GM11168 (cell line): Measurements from ENCODE around the gene TMEM175.

Experiments used
- in situ Hi-C: fragments of 300-500 bp; cut with MboI; formaldehyde crosslinking; loops from one replicate; pipeline ENCODE4 v1.12.0; 2022; ENCODE audit warnings: low sequenced_read_pairs; ENCODE audit not compliant: unreplicated experiment

TMEM175 gene

GRCh38 chr4:986428-986878 lies 54.2 kb downstream of the TMEM175 start:
- in situ Hi-C loops, result no loop called here

- in situ Hi-C loops, result no loop called here
These were observed 54.8 kb downstream of the TMEM175 start, which contains the start of gene IDUA for GRCh38 chr4:986879-987623. TSS of gene IDUA (plus strand) at chr4:987044. CDS start at chr4:987085, 41 bp downstream.

- in situ Hi-C loops, result no loop called here
These were observed 55.6 kb downstream of the TMEM175 start for GRCh38 chr4:987624-988513.

GRCh38 chr4:988726-989721 lies 56.8 kb downstream of the TMEM175 start:
- in situ Hi-C loops, result no loop called here

DNA sequence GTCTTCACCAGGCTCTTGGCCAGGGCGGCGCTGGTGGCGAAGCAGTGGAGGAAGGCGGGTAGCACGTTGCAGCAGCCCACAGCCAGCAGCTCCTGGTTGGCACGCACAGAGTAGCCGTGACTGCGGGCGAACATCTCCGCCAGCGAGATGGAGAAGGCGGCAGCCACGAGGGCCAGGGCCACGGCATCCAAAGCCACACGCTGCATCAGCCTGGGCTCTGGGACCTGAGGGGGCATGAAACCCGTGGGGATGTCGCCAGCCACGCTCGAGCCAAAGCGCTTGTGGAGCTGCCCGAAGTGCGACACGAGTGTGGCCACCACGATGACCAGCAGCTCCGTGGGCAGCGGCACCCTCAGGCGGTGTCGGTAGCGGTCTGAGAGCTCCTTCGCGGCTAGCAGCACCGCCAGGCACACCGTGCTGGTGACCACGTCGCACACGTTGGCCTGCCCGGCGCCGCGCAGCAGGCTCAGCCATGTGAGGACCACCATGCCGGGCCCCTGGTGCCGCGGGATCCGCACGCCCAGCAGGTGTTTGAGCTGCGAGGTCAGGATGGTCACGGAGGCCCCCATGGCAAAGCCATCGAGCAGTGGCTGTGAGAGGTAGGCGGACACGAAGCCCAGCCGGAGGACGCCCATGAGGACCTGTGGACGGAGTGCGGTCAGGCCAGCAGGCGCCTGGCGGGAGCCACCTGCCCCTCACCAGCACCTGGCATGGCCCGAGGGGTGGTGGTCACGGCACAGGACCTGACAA lies 57.6 kb downstream of the TMEM175 start:
- in situ Hi-C loops, result no loop called here

DNA sequence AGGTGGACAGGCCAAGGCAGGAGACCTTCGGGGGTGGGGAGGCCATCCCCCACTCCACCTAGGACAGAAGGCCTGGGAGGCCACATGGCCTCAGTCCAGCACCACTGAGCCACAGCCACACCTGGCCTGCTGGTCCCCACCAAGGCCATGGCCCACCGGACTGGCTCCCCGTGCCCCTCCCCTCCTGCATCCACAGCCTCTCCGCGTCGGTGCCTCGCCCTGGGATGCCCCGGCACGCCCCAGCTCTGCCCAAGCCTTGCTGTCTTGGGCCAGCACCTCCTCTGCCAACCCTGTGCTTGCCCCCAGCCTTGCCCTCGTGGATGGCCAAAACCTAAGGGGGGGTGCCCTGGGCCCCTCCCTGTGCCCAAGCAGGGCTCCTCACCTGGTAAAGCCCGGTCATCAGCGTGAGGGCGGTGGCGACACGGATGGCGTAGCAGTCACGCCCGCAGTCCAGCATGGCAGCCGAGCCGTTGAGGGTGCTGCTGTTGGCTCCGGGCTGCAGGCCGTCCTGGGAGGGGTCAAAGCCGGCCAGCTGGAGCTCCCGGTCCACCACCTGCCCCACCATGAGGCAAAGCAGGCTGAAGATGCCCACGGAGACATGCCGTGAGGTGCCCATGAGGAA lies 58.6 kb downstream of the TMEM175 start:
- in situ Hi-C loops, result no loop called here

GRCh38 chr4:991451-992296 lies 59.4 kb downstream of the TMEM175 start:
- in situ Hi-C loops, result no loop called here

GRCh38 chr4:992297-993110 lies 60.2 kb downstream of the TMEM175 start:
- in situ Hi-C loops, result no loop called here

- in situ Hi-C loops, result no loop called here
These were observed 61.1 kb downstream of the TMEM175 start, which contains the start of gene SLC26A1 for GRCh38 chr4:993111-994029. TSS of gene SLC26A1 (minus strand) at chr4:993404. CDS start at chr4:991703, 1,701 bp downstream.

- in situ Hi-C loops, result no loop called here
These were observed 63.2 kb downstream of the TMEM175 start for GRCh38 chr4:995311-996026.

- in situ Hi-C loops, result no loop called here
These were observed 64.1 kb downstream of the TMEM175 start for GRCh38 chr4:996030-996996.

- in situ Hi-C loops, result no loop called here
These were observed 64.7 kb downstream of the TMEM175 start for GRCh38 chr4:996997-997374.

GRCh38 chr4:997375-998071 lies 65.3 kb downstream of the TMEM175 start:
- in situ Hi-C loops, result no loop called here
